HCT116 (cell line): Measurements from ENCODE around the gene SEMA4C. TPM values are rescaled to one million over a fixed set of nuclear protein-coding genes. Genes with fewer than 3 reads are reported as not detected.

Experiments used
- ATAC-seq: fragments of 200-7000 bp; cut with Tn5 transposase; 2 replicates; pipeline ENCODE4 v1.9.1; 2020; ENCODE audit warnings: mild to moderate bottlenecking, moderate library complexity
- BruUV-seq: library from RNA; stranded (reverse); fragments of 400-500 nt; replicated peaks from 2 replicates; lab custom pipeline; 2021; lab: Mats Ljungman, UMichigan
- CTCF ChIA-PET: fragments of 300-600 bp; sonication (Branson Sonifier 250); formaldehyde crosslinking; loops from one replicate; lab custom pipeline; 2021; ENCODE audit warnings: antibody characterized with exemption; lab: Charles Lee
- POLR2A ChIA-PET: fragments of 300-600, 350-600 bp; sonication (Branson Sonifier 250); formaldehyde crosslinking; loops from one replicate; lab custom pipeline; 2021; ENCODE audit warnings: antibody characterized with exemption; lab: Charles Lee
- RAD21 ChIA-PET, 2 experiments: fragments of 300-600 bp; sonication (Branson Sonifier 250); formaldehyde crosslinking; loops; one replicate each; lab custom pipeline; 2023; ENCODE audit warnings: low total read pairs in 2 of 2; ENCODE audit not compliant: uncharacterized antibody in 2 of 2, unreplicated experiment in 2 of 2, low non-redundant PET in 1 of 2; lab: Charles Lee
- DNase-seq: peaks from one replicate; pipeline ENCODE4 v3.0.0-alpha.2; 2010; ENCODE audit warnings: low read depth, low spot score
- H2AFZ ChIP-seq: fragments of 200-600 bp; shearing (Covaris generic), sonication (generic); 2 replicates; pipeline ENCODE4 v1.6.1; 2017; ENCODE audit warnings: low read depth, mixed run types, mixed read lengths, antibody characterized with exemption, low read length; ENCODE audit not compliant: poor library complexity, severe bottlenecking
- H3K27ac ChIP-seq: 2 replicates; pipeline ENCODE4 v1.5.1; 2012; ENCODE audit warnings: low read depth, low read length
- H3K27me3 ChIP-seq: fragments of 200-600 bp; sonication (generic); 2 replicates; pipeline ENCODE4 v1.6.1; 2016; ENCODE audit warnings: mixed run types, low read length, mixed read lengths; ENCODE audit not compliant: insufficient read depth
- H3K36me3 ChIP-seq, 2 experiments: fragments of 200-500 bp in 1 of 2; fragments of 200-600 bp in 1 of 2; sonication (Bioruptor generic) in 1 of 2; sonication (generic) in 1 of 2; 2 replicates each; pipeline versions ENCODE4 v1.5.1 to v1.6.1; 2014 to 2016; ENCODE audit warnings: low read length in 2 of 2, inconsistent platforms in 1 of 2, mixed read lengths in 1 of 2, mixed run types in 1 of 2; ENCODE audit not compliant: insufficient read depth in 2 of 2, control insufficient read depth in 1 of 2
- H3K4me1 ChIP-seq, 2 experiments: fragments of 200-600 bp in 1 of 2; sonication (generic) in 1 of 2; 2 replicates each; pipeline versions ENCODE4 v1.5.1 to v1.6.1; 2012 to 2017; ENCODE audit warnings: low read length in 2 of 2, inconsistent platforms in 1 of 2, mild to moderate bottlenecking in 1 of 2, mixed read lengths in 1 of 2, mixed run types in 1 of 2, moderate library complexity in 1 of 2; ENCODE audit not compliant: insufficient read depth in 2 of 2, control insufficient read depth in 1 of 2
- H3K4me2 ChIP-seq: fragments of 200-600 bp; sonication (generic); 2 replicates; pipeline ENCODE4 v1.6.1; 2017; ENCODE audit warnings: mixed run types, low read length, mixed read lengths
- H3K4me3 ChIP-seq, 2 experiments: fragments of 200-600 bp in 1 of 2; sonication (generic) in 1 of 2; replicated peaks in 1 of 2; 2 replicates each; pipeline ENCODE4 v1.5.1; 2011 to 2016; ENCODE audit warnings: low read length in 2 of 2, control low read depth in 1 of 2, low read depth in 1 of 2, mild to moderate bottlenecking in 1 of 2, mixed read lengths in 1 of 2, mixed run types in 1 of 2
- H3K79me2 ChIP-seq: fragments of 200-600 bp; sonication (generic); 2 replicates; pipeline ENCODE4 v1.6.1; 2017; ENCODE audit warnings: mild to moderate bottlenecking, mixed run types, low read length, moderate library complexity, mixed read lengths; ENCODE audit not compliant: insufficient read depth
- H3K9ac ChIP-seq: fragments of 200-600 bp; sonication (generic); 2 replicates; pipeline ENCODE4 v1.6.1; 2016; ENCODE audit warnings: low read length, mixed read lengths
- H3K9me2 ChIP-seq: fragments of 200-600 bp; sonication (generic), shearing (Covaris generic); 2 replicates; pipeline ENCODE4 v1.6.1; 2017; ENCODE audit warnings: mixed run types, mild to moderate bottlenecking, moderate library complexity; ENCODE audit not compliant: insufficient read depth
- H3K9me3 ChIP-seq, 2 experiments: fragments of 200-500 bp in 1 of 2; fragments of 200-600 bp in 1 of 2; sonication (Bioruptor generic) in 1 of 2; sonication (generic) in 1 of 2; 2 replicates each; pipeline ENCODE4 v1.6.1; 2014 to 2017; ENCODE audit warnings: low read length in 2 of 2, mixed read lengths in 2 of 2, inconsistent platforms in 1 of 2, low read depth in 1 of 2, mild to moderate bottlenecking in 1 of 2, mixed run types in 1 of 2, moderate library complexity in 1 of 2; ENCODE audit not compliant: control insufficient read depth in 1 of 2, insufficient read depth in 1 of 2
- H4K20me1 ChIP-seq: fragments of 200-600 bp; sonication (generic), shearing (Covaris generic); 2 replicates; pipeline ENCODE4 v1.6.1; 2017; ENCODE audit warnings: mixed run types, mild to moderate bottlenecking, moderate library complexity; ENCODE audit not compliant: insufficient read depth
- EGR1 ChIP-seq: IDR thresholded peaks from 2 replicates; pipeline ENCODE4 v1.6.1; 2012; ENCODE audit warnings: low read depth
- ELF1 ChIP-seq: IDR thresholded peaks from 2 replicates; pipeline ENCODE4 v1.6.1; 2012; ENCODE audit warnings: low read depth, borderline replicate concordance
- FOSL1 ChIP-seq: IDR thresholded peaks from 2 replicates; pipeline ENCODE4 v1.6.1; 2012; ENCODE audit warnings: low read depth
- POLR2A ChIP-seq: IDR thresholded peaks from 2 replicates; pipeline ENCODE4 v1.7.0; 2011; ENCODE audit warnings: borderline replicate concordance; ENCODE audit not compliant: insufficient read depth, insufficient read length; ENCODE audit errors: extremely low read depth
- RAD21 ChIP-seq: IDR thresholded peaks from 2 replicates; pipeline ENCODE4 v1.6.1; 2012; ENCODE audit warnings: low read depth, mild to moderate bottlenecking
- TCF7L2 ChIP-seq: IDR thresholded peaks from 2 replicates; pipeline ENCODE4 v1.7.0; 2011; ENCODE audit warnings: borderline replicate concordance, inconsistent platforms; ENCODE audit not compliant: insufficient read depth, insufficient read length; ENCODE audit errors: extremely low read depth
- ZFX ChIP-seq: fragments of 450-650 bp; IDR thresholded peaks from 2 replicates; pipeline ENCODE4 v1.6.1; 2017
- intact Hi-C: fragments of 100-400 bp; cut with micrococcal nuclease; formaldehyde crosslinking; loops from 2 replicates; pipeline ENCODE4 v1.10.0; 2022
- total RNA-seq: library from RNA; stranded (reverse); gene quantifications from one replicate; pipeline ENCODE4 v1.2.1, GENCODE V29; 2021; ENCODE audit not compliant: unreplicated experiment
- TF ChIP-seq, protein P1 (sequence below), 3 experiments: fragments of 200-600 bp in 1 of 3; sonication (generic) in 1 of 3; IDR thresholded peaks in 2 of 3; conservative IDR thresholded peaks in 1 of 3; 2 replicates each; pipeline ENCODE4 v1.5.1; 2012 to 2017; ENCODE audit warnings: low read depth in 2 of 3, low read length in 2 of 3, antibody characterized with exemption in 1 of 3, borderline replicate concordance in 1 of 3, control low read depth in 1 of 3, mild to moderate bottlenecking in 1 of 3, mixed read lengths in 1 of 3, mixed run types in 1 of 3, moderate library complexity in 1 of 3; ENCODE audit not compliant: insufficient read depth in 1 of 3
- TF ChIP-seq, protein P2 (sequence below): IDR thresholded peaks from 2 replicates; pipeline ENCODE4 v1.6.1; 2011; ENCODE audit warnings: mild to moderate bottlenecking, low read length, moderate library complexity; ENCODE audit not compliant: insufficient replicate concordance; ENCODE audit errors: extremely low read depth
- TF ChIP-seq, protein P3 (sequence below): IDR thresholded peaks from 2 replicates; pipeline ENCODE4 v1.6.1; 2012; ENCODE audit warnings: low read depth

The SEMA4C gene
- total RNA-seq, 1 experiment from 2014 or later, result 25.4 TPM

DNA sequence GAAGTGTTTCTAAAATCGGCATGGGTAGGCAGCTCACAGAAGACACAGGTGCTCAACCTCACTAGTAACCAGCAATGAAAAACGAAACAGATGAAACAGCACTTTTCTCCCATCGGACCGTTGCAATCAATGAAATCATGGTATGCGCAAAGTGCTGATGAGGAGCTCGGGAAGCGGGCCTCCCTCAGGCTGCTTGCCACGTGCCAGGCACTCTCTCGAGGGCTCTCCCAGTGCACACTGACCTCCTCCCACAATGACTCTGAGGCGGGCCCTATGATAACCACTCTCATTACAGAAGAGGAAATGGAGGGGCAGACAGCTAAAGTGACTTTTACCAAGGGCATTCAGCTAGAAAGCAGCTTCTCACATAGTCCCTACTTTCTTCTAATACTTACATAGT, 22.3 kb downstream of the SEMA4C start:
- no TSS peak for BruUV-seq
- Histone ChIP-seq H3K27ac (no peak overlapping the region), H3K9me2 (no peaks in the 10 kb centered on the region), H3K4me2 (no peak overlapping the region), H3K27me3 (no peaks in the 10 kb centered on the region), H4K20me1 (no peaks in the 10 kb centered on the region), H3K79me2 (no peaks in the 10 kb centered on the region), H3K36me3 (peaks cover 14 to 18% of the 10 kb centered on the region in 2 experiments; a peak in 3 of 4 replicates), H3K9me3 (no peaks in the 10 kb centered on the region), H2AFZ (no peak overlapping the region), H3K9ac (no peak overlapping the region), H3K4me3 (no peak overlapping the region), H3K4me1 (no peaks in the 10 kb centered on the region)
- DNase-seq, result no peak
- no peak for ATAC-seq
- ChIA-PET RAD21 (no interaction called here), POLR2A (no interaction called here), CTCF (no interaction called here)
- intact Hi-C loops, result no loop called here
- TF ChIP-seq, protein P1, sequence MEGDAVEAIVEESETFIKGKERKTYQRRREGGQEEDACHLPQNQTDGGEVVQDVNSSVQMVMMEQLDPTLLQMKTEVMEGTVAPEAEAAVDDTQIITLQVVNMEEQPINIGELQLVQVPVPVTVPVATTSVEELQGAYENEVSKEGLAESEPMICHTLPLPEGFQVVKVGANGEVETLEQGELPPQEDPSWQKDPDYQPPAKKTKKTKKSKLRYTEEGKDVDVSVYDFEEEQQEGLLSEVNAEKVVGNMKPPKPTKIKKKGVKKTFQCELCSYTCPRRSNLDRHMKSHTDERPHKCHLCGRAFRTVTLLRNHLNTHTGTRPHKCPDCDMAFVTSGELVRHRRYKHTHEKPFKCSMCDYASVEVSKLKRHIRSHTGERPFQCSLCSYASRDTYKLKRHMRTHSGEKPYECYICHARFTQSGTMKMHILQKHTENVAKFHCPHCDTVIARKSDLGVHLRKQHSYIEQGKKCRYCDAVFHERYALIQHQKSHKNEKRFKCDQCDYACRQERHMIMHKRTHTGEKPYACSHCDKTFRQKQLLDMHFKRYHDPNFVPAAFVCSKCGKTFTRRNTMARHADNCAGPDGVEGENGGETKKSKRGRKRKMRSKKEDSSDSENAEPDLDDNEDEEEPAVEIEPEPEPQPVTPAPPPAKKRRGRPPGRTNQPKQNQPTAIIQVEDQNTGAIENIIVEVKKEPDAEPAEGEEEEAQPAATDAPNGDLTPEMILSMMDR (IDR thresholded peaks at IDR 0.05 in 2 of 3, conservative IDR thresholded peaks at IDR 0.05 in 1 of 3; ENCODE audit: borderline replicate concordance in 1 of 3, insufficient read depth in 1 of 3, low read depth in 2 of 3, low read length in 2 of 3), result no peak
- TF ChIP-seq FOSL1, result no peak

DNA sequence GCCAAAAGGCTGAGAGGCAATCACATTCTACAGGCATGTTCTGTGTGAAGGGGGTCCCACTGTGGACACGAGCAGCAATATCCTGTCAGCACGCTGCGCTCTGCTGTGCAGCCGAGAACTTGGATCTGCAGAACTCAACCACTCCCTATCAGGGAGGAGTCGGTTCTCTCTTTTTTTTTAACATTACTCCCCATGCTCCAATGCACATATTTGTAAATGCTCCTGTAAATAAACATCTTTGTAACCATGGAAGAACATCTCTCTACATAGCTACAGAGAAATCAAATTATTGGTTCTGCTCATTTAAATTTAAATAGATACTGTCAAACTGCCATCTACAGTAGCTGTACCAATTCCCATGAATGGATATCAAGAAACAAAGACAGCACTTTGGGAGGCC, 23.1 kb downstream of the SEMA4C start:
- BruUV-seq, result no TSS peak
- TF ChIP-seq ZFX (no peak), ELF1 (no peak), EGR1 (no peak), TCF7L2 (no peak), POLR2A (no peak), RAD21 (no peak)
- TF ChIP-seq, protein P2, sequence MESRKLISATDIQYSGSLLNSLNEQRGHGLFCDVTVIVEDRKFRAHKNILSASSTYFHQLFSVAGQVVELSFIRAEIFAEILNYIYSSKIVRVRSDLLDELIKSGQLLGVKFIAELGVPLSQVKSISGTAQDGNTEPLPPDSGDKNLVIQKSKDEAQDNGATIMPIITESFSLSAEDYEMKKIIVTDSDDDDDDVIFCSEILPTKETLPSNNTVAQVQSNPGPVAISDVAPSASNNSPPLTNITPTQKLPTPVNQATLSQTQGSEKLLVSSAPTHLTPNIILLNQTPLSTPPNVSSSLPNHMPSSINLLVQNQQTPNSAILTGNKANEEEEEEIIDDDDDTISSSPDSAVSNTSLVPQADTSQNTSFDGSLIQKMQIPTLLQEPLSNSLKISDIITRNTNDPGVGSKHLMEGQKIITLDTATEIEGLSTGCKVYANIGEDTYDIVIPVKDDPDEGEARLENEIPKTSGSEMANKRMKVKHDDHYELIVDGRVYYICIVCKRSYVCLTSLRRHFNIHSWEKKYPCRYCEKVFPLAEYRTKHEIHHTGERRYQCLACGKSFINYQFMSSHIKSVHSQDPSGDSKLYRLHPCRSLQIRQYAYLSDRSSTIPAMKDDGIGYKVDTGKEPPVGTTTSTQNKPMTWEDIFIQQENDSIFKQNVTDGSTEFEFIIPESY, result no peak
- TF ChIP-seq, protein P3, sequence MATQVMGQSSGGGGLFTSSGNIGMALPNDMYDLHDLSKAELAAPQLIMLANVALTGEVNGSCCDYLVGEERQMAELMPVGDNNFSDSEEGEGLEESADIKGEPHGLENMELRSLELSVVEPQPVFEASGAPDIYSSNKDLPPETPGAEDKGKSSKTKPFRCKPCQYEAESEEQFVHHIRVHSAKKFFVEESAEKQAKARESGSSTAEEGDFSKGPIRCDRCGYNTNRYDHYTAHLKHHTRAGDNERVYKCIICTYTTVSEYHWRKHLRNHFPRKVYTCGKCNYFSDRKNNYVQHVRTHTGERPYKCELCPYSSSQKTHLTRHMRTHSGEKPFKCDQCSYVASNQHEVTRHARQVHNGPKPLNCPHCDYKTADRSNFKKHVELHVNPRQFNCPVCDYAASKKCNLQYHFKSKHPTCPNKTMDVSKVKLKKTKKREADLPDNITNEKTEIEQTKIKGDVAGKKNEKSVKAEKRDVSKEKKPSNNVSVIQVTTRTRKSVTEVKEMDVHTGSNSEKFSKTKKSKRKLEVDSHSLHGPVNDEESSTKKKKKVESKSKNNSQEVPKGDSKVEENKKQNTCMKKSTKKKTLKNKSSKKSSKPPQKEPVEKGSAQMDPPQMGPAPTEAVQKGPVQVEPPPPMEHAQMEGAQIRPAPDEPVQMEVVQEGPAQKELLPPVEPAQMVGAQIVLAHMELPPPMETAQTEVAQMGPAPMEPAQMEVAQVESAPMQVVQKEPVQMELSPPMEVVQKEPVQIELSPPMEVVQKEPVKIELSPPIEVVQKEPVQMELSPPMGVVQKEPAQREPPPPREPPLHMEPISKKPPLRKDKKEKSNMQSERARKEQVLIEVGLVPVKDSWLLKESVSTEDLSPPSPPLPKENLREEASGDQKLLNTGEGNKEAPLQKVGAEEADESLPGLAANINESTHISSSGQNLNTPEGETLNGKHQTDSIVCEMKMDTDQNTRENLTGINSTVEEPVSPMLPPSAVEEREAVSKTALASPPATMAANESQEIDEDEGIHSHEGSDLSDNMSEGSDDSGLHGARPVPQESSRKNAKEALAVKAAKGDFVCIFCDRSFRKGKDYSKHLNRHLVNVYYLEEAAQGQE, result no peak
- TF ChIP-seq, all 23 proteins: peak for 0
- ChIA-PET POLR2A (no interaction called here), RAD21 (no interaction called here), CTCF (no interaction called here)
- no peaks in the 10 kb centered on the region for H3K9me2 ChIP-seq
- no peaks in the 10 kb centered on the region for H3K4me1 ChIP-seq
- H3K4me3 ChIP-seq, result no peak overlapping the region
- peaks cover 11 to 12% of the 10 kb centered on the region in 2 experiments; a peak in 3 of 4 replicates for H3K36me3 ChIP-seq
- no peak for ATAC-seq
- no peaks in the 10 kb centered on the region for H3K27me3 ChIP-seq
- no peaks in the 10 kb centered on the region for H3K79me2 ChIP-seq
- intact Hi-C loops, result no loop called here
- no peak overlapping the region for H3K27ac ChIP-seq
- H2AFZ ChIP-seq, result no peak overlapping the region
- H4K20me1 ChIP-seq, result no peaks in the 10 kb centered on the region
- no peak for DNase-seq
- no peaks in the 10 kb centered on the region for H3K9me3 ChIP-seq
- H3K4me2 ChIP-seq, result no peak overlapping the region
- H3K9ac ChIP-seq, result no peak overlapping the region
